Measurements from ENCODE around the gene C3orf20.

The C3orf20 gene

DNA sequence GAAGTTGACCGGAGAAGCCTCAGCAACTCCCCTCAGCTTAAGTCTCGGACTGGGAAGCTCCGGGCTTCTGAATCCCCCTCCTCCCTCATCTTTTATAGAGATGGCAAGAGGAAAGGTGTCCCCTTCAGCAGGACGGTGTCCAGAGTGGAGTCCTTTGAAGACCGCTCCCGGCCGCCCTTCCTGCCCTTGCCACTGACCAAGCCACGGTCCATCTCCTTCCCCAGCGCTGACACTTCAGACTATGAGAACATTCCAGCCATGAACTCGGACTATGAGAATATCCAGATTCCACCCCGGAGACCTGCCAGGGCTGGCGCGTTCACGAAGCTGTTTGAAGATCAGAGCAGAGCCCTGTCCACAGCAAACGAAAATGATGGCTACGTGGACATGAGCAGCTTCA is 146.2 kb downstream of the C3orf20 start:
- no peak for DNase-seq

DNA sequence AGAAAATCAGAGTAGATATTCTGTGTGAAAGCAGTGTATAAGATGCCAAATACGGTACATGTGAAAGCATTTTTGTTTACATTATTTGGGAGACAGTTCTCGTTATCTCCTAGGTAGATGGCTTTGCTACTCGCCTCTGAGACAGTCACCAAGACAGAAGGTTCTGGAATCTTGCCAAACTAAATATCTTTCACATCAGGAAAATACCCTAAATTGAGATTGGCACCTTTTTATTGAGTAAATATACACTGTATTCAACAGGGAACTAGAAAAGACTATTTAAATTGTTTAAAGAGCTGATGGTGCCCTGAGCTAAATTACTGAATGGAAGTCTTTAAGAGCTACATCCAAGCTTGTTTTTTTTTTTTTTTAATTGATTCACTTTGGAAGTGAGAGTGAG is 147.2 kb downstream of the C3orf20 start:
- DNase-seq, result no peak
